Brain microvascular endothelial cell (primary cell): Measurements from ENCODE around the gene TPT1.
"Not testable (repeated sequence)": the region's sequence is repeated elsewhere in the genome, so short reads cannot be mapped to it uniquely, and the experiment has no call there.

Experiments
- DNase-seq: peaks from one replicate; pipeline ENCODE4 v3.0.0-alpha.2; 2020
- H3K27ac ChIP-seq: fragments of 250-450 bp; sonication (Bioruptor Pico); 2 replicates; pipeline ENCODE4 v1.5.1; 2020; ENCODE audit warnings: mild to moderate bottlenecking, moderate library complexity
- H3K27me3 ChIP-seq: fragments of 250-450 bp; sonication (Bioruptor Pico); replicated peaks from 2 replicates; pipeline ENCODE4 v1.5.1; 2020; ENCODE audit warnings: mild to moderate bottlenecking
- H3K36me3 ChIP-seq: fragments of 250-450 bp; sonication (Bioruptor Pico); replicated peaks from 2 replicates; pipeline ENCODE4 v1.5.1; 2020; ENCODE audit warnings: mild to moderate bottlenecking
- H3K4me3 ChIP-seq: 2 replicates; pipeline ENCODE4 v1.5.1; 2011; ENCODE audit warnings: low read depth, mild to moderate bottlenecking, control low read depth, low read length, moderate library complexity
- CTCF ChIP-seq: IDR thresholded peaks from 2 replicates; pipeline ENCODE4 v1.5.1; 2011; ENCODE audit warnings: low read depth, mild to moderate bottlenecking, moderate library complexity, low read length, control low read depth, inconsistent platforms; ENCODE audit errors: missing control alignments
- in situ Hi-C: cut with HindIII; loops from 2 replicates; pipeline ENCODE4 v1.10.0; 2017; ENCODE audit warnings: low sequenced_read_pairs, low pct_ligation_motif_present

Gene TPT1

GRCh38 chr13:45341034-45341798, at the start of gene TPT1:
Gene TPT1 (minus strand): TSS chr13:45341183. CDS start chr13:45341069, 114 bp downstream.
- DNase-seq: peak; percentile 98
- peaks cover 46% of the 10 kb centered on the region for H3K36me3 ChIP-seq
- H3K27me3 ChIP-seq: no peaks in the 10 kb centered on the region
- in situ Hi-C loops: no loop called here
- peak within 1 kb of the TSS; percentile 98 for H3K27ac ChIP-seq
- peak within 1 kb of the TSS; percentile 96 for H3K4me3 ChIP-seq
- TF ChIP-seq CTCF: no peak

GRCh38 chr13:45390348-45390747, 49.4 kb upstream of the TPT1 start:
- H3K27me3 ChIP-seq, H3K4me3 ChIP-seq, H3K27ac ChIP-seq, H3K36me3 ChIP-seq, in situ Hi-C loops, DNase-seq: not testable (repeated sequence)

- no peak overlapping the region for H3K4me3 ChIP-seq
- no peak for DNase-seq
- H3K27ac ChIP-seq: no peak overlapping the region
- no peaks in the 10 kb centered on the region for H3K36me3 ChIP-seq
- TF ChIP-seq CTCF: no peak
- in situ Hi-C loops: no loop called here
- H3K27me3 ChIP-seq: no peaks in the 10 kb centered on the region
Measured at GRCh38 chr13:45388664-45389063, 47.7 kb upstream of the TPT1 start.

GRCh38 chr13:45386892-45387575, 46.1 kb upstream of the TPT1 start:
- H3K27ac ChIP-seq, in situ Hi-C loops, H3K27me3 ChIP-seq, H3K4me3 ChIP-seq, DNase-seq, H3K36me3 ChIP-seq: not testable (repeated sequence)

GRCh38 chr13:45385907-45386553, 45.0 kb upstream of the TPT1 start:
- no peak for TF ChIP-seq CTCF
- no peaks in the 10 kb centered on the region for H3K27me3 ChIP-seq
- DNase-seq: no peak
- H3K4me3 ChIP-seq: no peak overlapping the region
- in situ Hi-C loops: no loop called here
- H3K36me3 ChIP-seq: no peaks in the 10 kb centered on the region
- no peak overlapping the region for H3K27ac ChIP-seq

- Histone ChIP-seq H3K27me3 (no peaks in the 10 kb centered on the region), H3K27ac (no peak overlapping the region), H3K36me3 (no peaks in the 10 kb centered on the region), H3K4me3 (no peak overlapping the region)
- TF ChIP-seq CTCF: no peak
- in situ Hi-C loops: no loop called here
- DNase-seq: no peak
Measured at GRCh38 chr13:45385320-45385719, 44.3 kb upstream of the TPT1 start.
